ENCODE measurements around the gene ZNF414. TPM values are rescaled to one million over a fixed set of nuclear protein-coding genes. Genes with fewer than 3 reads are reported as not detected.

The ZNF414 gene
- total and polyA plus RNA-seq, 7 donors: 3.6 to 31.0 (median 17.1) TPM

GRCh38 chr19:8537099-8537498 is 23.1 kb upstream of the ZNF414 start:
- no peak overlapping the region for H3K27ac ChIP-seq
- no peaks in the 10 kb centered on the region for H3K4me1 ChIP-seq
- H3K27me3 ChIP-seq: no peaks in the 10 kb centered on the region
- no peak for DNase-seq
- TF ChIP-seq CTCF (IDR thresholded peaks at IDR 0.05) (no peak), POLR2AphosphoS5 (IDR thresholded peaks at IDR 0.05) (no peak), POLR2A (IDR thresholded peaks at IDR 0.05) (no peak)
- no peaks in the 10 kb centered on the region for H3K36me3 ChIP-seq
- intact Hi-C loops (cut with DNase I): no loop called here
- H3K4me3 ChIP-seq: no peak overlapping the region
- WGBS, 2 donors: 90 to 96% methylated on average over 3 of the region's 3 CpGs
- H3K9me3 ChIP-seq: no peaks in the 10 kb centered on the region

- H3K27me3 ChIP-seq: no peaks in the 10 kb centered on the region
- DNase-seq: no peak
- H3K4me3 ChIP-seq: no peak overlapping the region
- H3K4me1 ChIP-seq: no peaks in the 10 kb centered on the region
- no peak overlapping the region for H3K27ac ChIP-seq
- no peak for TF ChIP-seq EP300 (IDR thresholded peaks at IDR 0.05)
- WGBS, 2 donors: 89 to 91% methylated on average over 22 of the region's 22 CpGs
- intact Hi-C loops (cut with DNase I): no loop called here
- H3K9me3 ChIP-seq: no peaks in the 10 kb centered on the region
- H3K36me3 ChIP-seq: no peaks in the 10 kb centered on the region
These were observed 22.3 kb upstream of the ZNF414 start for GRCh38 chr19:8536282-8536681.

- intact Hi-C loops (cut with DNase I): no loop called here
- WGBS, 2 donors: 15 to 70% methylated on average over 2 of the region's 2 CpGs
- Histone ChIP-seq H3K36me3 (no peaks in the 10 kb centered on the region), H3K27me3 (no peaks in the 10 kb centered on the region), H3K9me3 (no peaks in the 10 kb centered on the region), H3K4me1 (peaks cover 0 to 5% (median under 1%) of the 10 kb centered on the region in 4 donors), H3K27ac (no peak overlapping the region), H3K4me3 (no peak overlapping the region)
- DNase-seq: no peak
- no peak for TF ChIP-seq POLR2A (IDR thresholded peaks at IDR 0.05)
These were observed 18.3 kb upstream of the ZNF414 start for GRCh38 chr19:8532225-8532624.

GRCh38 chr19:8531470-8531869 is 17.5 kb upstream of the ZNF414 start:
- intact Hi-C loops (cut with DNase I): no loop called here
- no peaks in the 10 kb centered on the region for H3K27me3 ChIP-seq
- WGBS, 2 donors: 84 to 88% methylated on average over 7 of the region's 7 CpGs
- H3K27ac ChIP-seq: no peak overlapping the region
- no peaks in the 10 kb centered on the region for H3K9me3 ChIP-seq
- DNase-seq: no peak
- peaks cover 0 to 12% (median 8%) of the 10 kb centered on the region in 4 donors for H3K4me1 ChIP-seq
- TF ChIP-seq POLR2A (IDR thresholded peaks at IDR 0.05): no peak
- no peak for TF ChIP-seq CTCF (IDR thresholded peaks at IDR 0.05)
- TF ChIP-seq POLR2AphosphoS5 (IDR thresholded peaks at IDR 0.05): no peak
- TF ChIP-seq EP300 (IDR thresholded peaks at IDR 0.05): no peak
- no peak overlapping the region for H3K4me3 ChIP-seq
- no peaks in the 10 kb centered on the region for H3K36me3 ChIP-seq

DNA sequence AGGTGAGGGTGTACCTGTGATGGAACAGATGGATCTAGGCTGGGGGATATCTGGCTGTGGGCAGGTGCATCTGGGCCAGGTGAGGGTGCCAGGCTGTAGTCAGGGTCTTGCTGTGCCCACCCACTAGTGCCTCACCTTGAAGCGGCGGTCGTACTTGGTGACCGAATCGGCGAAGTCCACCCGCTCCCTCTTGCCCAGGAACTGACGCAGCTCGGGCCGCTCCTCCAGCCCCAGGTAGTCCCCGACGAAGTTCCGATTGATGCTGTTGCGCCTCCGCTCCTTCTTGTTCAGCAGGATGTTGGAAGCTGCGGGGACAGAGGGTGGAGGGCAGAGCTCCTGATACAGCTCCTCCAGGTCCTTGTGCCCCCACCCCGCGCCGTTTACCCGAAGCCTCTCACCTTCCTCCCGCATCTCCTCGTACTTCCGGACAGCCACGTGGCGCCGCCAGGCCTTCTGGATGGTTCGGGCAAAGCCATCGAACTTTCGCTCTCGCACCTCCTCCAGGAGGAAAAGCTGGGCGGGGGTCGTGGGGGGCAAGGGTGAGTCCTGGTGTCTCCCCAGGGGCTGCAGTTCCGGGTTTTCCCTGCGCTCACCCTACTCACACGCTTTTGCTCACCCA is 16.2 kb upstream of the ZNF414 start:
- H3K27ac ChIP-seq: no peak overlapping the region
- TF ChIP-seq CTCF (IDR thresholded peaks at IDR 0.05): no peak
- no peak for TF ChIP-seq EP300 (IDR thresholded peaks at IDR 0.05)
- TF ChIP-seq POLR2AphosphoS5 (IDR thresholded peaks at IDR 0.05): no peak
- TF ChIP-seq POLR2A (IDR thresholded peaks at IDR 0.05): no peak

More for the DNA sequence above, 16.2 kb upstream of the ZNF414 start:
- Histone ChIP-seq H3K27me3 (no peaks in the 10 kb centered on the region), H3K36me3 (no peaks in the 10 kb centered on the region), H3K9me3 (no peaks in the 10 kb centered on the region), H3K4me1 (peaks cover 0 to 13% (median 10%) of the 10 kb centered on the region in 4 donors), H3K4me3 (no peak overlapping the region)
- intact Hi-C loops (cut with DNase I): no loop called here
- no peak for DNase-seq
- 96% methylated on average over 35 of the region's 35 CpGs for WGBS, 2 donors
